CD4-positive, alpha-beta T cell treated with Interleukin-6 at 100 ng/mL for 8 hours (primary cell): ENCODE measurements around the gene JPT1.
"Not testable (repeated sequence)": the region's sequence is repeated elsewhere in the genome, so short reads cannot be mapped to it uniquely, and the experiment has no call there.

Experiments used
- DNase-seq: peaks from one replicate; pipeline ENCODE4 v3.0.0-alpha.2; 2020; ENCODE audit warnings: mixed read lengths, low spot score

The JPT1 gene, protein sequence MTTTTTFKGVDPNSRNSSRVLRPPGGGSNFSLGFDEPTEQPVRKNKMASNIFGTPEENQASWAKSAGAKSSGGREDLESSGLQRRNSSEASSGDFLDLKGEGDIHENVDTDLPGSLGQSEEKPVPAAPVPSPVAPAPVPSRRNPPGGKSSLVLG

DNA sequence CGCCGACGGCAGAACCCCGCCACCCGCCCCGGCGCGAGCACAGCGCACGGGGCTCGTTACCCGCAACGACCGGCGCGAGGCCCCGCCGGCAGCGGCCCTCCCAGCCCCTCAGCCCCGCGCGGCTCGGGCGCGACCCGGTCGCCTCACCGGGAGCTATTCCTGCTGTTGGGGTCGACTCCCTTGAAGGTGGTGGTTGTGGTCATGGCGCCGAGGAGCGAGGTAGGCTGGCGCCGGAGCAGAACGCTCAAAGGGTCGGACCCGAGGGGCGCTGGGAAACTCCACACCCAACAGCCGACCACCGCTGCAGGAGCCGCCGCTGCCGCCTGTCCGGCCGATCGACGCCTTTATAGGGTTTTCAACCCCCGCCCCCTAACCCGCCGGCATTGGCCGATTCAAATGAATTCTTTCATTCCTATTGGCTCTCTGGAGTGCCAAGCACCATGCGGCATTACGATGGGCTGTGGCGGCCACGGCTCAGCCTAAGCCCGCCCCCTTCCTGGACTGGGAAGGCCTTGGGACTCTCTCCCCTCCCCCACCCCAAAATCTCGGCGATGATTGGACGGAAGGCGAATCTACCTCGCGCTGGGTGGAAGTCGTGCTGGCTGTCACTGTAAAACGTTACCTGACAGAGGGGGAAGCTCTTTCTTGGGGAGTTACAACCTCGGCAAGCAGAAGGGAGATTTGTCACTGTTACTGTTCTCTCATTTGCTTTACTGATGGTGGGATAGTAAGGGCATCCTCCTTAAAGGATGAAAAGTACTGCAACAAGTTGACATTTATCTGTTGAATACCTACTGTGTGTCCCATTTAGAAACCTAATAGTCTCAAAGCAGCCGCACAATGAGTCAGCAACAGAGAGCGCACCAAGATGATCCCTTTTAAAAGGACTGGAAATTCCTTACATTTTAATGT is at the start of gene JPT1:
TSS of gene JPT1 (minus strand) at position 318 of the 912 bp plus-strand sequence. CDS start at position 203, 115 bp downstream.
- peak; percentile 99 for DNase-seq

DNA sequence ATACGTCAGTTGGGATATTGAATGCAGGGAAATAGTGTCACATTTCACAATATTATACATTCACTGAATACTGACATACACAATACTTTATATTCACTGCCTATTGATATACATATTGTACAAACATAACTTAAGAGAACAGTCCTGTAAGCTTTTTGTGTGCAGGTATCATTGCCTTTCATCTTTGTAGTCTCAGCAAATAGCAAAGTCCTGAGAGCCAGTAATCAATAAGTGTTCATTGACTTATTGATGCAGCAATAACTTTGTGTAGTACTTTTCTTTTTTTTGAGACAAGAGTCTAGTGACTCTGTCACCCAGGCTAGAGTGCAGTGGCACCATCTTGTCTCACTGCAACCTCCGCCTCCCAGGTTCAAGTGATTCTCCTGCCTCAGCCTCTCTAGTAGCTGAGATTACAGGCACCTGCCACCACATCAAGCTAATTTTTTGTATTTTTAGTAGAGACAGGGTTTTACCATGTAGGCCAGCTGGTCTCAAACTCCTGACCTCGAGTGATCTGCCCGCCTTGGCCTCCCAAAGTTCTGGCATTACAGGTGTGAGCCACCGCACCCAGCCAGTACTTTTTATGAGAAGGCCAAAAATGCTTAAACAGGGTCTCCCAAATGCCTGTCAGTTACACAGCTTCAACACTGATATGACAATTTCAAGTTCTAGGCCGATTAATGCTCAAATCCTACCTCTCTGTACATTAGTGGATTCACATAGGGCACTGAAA is 45.7 kb upstream of the JPT1 start:
- DNase-seq: no peak

DNA sequence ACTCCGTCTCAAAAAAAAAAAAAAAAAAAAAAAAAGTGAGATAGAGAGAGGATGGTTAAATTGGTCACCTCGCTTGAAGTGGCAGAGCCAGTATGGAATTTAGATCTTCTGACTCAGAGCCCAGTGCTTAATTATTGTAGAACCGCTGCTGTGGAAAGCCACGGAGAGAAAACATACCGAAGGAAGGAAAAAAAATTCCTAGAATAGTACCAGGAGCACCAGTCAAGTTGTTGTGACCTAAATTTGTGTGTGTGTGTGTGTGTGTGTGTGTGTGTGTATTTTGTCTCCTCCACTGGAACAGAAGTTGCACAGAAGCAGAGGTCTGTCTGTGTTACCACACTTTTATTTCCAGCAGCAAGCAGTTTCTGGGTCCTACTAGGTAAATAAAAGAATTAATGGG is 40.6 kb upstream of the JPT1 start:
- DNase-seq: no peak

DNA sequence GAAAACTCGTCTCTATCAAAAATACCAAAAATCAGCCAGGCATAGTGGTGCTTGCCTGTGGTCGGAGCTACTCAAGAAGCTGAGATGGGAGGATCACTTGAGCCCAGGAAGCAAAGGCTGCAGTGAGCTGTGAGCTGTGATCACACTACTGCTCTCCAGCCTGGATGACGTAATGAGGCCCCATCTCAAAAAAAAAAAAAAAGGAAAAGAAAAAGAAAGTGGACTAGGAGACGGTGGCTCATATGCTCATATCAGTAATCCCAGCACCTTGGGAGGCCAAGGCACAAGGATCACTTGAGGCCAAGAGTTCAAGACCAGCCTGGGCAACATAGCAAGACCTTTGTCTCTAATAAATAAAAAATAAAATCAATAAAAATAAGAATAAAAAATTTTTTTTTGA is 37.3 kb upstream of the JPT1 start:
- no peak for DNase-seq

DNA sequence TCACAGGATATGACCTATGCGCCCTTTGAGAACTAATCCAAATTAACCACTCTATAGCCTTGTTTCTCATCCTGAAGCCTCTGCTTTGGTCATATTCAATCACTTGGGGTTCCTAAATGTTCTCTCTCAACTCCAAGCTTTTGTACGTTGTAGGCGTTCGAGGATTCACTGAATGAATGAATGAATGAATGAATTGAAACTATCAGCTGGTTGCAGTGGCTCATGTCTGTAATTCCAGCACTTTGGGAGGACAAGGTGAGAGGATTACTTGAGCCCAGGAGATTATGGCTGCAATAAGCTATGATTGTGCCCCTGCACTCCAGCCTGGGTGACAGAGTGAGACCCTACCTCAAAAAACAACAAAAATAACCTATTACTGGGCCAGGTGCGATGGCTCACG is 34.3 kb upstream of the JPT1 start:
- DNase-seq: no peak

DNA sequence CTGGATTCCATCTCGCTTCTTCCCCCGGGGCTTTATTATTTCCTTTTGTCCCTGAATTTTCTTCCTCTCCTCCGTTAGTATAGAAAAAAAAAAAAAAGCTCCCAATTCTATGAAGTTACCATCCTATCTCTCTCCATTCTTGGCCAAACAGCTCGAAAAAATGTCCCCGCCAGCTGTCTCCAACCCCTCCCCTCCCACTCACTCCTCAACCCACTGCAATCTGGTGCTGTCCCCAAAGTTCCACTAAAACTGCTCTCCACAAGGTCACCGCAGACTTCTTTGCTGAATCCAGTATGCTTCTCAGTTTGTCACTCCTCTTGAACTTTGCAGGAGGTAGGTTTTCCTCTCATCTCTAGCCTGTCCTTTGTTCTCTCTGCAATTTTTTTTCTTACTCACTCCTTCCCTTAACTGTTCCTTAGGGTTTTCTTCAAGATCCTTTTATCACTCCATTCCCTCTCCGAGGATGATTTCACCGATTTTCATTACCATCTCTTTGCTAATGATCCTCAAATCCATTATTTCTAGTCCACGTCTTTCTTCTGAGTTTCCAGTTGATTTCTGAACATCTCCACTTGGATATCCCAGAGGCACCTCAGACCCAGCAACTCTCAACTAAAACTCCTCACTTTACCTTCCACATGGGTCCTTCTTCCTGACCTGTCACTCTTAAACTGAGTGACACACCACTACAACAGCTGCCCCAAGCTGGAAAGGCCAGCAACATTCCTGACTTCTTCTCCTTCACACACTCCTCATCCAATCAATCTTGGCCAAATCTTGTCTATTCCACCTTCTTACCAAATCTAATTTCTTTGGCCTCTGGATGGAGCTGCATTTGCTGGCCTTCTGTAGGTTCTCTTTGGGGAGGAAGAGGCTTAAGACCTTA is 29.9 kb upstream of the JPT1 start:
- no peak for DNase-seq

DNA sequence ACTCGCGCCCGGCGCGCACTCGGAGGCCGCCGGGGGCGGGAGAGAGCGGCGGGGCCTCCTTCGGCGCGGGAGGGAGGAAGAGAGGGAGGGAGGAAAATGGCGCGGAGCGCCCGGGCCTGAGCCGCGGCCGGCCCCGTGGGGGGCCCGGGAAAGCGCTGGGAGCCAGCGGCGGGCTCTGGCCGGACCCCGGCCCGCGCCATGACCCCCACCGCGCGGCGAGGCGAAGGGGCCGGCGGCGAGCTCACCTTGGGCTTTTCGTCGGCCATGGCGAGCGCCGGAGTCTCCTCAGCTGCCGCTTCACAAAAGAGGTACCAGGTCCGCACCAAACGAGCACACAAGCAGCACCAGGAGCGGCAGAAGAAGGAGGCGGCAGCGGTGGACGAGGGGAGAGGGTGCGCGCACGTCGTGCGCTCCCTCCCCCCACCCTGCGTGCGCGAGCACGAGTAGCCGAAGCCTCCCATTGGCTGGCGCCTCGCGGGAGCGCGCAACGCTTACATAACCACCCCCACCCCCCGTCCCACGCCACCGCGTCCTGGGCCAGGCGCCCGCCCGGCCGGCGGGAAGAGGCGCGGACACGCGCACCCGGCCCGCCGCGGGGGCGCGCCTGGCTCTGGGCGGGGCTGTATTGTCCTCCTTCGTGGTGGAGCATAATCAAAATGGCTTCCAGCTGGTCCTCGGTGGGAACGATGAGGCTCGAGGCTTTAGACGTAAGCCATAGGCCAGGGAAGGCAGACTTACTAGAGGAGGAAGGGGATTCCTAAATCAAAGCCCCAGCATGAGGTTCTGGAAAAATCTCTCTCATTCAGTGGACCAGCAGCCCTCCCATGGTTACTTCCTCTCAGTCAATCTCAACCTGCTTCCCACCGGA is 28.5 kb upstream of the JPT1 start, which contains the start of gene SUMO2:
TSS of gene SUMO2 (minus strand) at position 391 of the 868 bp plus-strand sequence. CDS start at position 266, 125 bp downstream.
- DNase-seq: peak; percentile 93

DNA sequence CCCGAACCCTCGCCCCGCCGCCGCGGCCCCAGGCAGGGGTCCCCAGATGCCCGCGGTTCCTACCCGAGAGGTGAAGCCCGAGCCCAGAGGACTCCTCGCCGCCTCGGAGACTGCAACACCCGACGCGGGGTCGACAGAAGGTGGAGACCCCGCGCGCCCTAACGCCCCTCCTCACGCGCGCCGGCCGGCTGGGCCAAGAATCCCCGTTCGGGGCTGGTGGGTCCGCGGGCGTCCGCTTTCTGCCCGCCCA is 27.9 kb upstream of the JPT1 start:
- DNase-seq: no peak

DNA sequence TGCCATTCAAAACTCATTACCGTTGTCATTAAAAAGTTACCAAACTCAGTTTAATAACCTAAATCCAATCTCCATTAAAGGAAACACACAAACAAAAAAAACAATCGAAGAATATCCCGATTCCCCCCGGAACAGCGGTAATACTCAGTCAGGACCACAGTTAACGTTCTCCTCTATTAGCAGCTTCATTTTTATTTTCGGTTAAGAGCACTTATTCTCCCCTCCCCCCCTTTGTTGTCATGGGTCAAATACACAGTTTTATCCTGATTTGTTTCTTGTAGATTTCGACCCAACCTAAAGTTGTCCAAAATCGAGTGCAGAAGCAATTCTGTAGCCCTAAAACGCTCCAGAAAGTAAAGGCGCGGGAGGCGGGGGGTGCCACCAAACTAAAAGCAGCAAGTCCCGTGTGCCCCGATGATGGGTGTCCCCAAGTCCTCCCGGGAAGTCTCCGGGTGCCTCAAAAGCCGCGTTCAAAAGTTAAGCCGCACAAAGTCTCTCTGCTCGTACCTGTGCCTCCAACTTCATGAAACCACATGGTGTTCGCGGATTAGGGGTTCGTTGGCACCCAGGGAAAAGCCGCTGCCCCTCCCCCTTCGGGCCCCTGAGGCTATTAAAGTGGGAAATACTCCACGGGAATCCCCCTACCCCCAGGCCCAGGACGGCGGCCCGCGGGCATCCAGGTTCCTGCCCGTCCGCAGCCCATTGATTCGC is 27.5 kb upstream of the JPT1 start:
- peak; percentile 15 for DNase-seq

DNA sequence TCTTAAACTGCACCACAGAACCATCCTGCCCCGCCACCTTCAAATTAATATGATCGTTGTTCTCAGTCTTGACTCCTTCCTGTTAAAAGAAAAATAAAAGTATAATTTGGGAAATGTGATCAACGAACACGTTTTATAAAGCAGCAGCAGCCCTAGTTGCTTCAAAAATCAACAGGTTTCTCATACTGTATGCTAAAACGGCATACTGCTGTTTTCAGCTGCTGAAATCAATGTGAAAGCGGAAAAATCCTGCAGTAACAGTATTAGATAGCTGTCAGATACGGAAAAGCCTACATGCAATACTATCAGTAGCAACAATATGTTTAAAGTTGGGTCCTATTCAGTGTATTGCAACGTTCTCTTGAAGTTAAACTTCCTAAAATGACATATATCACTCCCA is 26.8 kb upstream of the JPT1 start:
- DNase-seq: no peak

DNA sequence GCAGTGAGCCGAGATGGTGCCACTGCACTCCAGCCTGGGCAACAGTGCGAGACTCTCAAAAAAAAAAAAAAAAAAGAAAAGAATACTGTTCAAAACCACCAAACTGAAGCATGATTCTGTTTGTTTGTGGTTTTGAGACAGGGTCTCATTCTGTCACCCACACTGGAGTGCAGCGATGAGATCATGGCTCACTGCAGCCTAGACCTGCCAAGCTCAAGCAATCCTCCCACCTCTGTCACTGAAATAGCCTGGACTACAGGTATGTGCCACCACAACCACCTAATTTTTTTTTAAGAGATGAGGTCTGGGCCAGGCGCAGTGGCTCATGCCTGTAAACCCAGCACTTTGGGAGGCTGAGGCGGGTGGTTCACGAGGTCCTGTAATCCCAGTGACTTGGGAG is 24.1 kb upstream of the JPT1 start:
- no peak for DNase-seq

DNA sequence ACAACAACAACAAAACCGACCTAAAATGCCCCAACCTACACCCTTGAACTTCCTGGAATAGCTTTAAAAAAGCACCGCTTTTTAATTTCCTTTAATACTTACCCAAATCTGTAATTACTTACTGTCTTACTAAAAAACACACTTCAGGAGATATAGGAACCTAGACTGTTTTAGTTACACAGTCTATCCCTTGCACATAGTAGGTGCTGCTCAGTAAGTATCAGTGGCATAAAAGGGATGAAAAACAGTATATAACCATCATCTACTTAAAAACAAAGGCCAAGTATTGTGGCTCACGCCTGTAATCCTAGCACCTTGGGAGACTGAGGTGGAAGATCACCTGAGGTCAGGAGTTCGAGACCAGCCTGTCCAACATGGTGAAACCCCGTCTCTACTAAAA is 22.3 kb upstream of the JPT1 start:
- no peak for DNase-seq

DNA sequence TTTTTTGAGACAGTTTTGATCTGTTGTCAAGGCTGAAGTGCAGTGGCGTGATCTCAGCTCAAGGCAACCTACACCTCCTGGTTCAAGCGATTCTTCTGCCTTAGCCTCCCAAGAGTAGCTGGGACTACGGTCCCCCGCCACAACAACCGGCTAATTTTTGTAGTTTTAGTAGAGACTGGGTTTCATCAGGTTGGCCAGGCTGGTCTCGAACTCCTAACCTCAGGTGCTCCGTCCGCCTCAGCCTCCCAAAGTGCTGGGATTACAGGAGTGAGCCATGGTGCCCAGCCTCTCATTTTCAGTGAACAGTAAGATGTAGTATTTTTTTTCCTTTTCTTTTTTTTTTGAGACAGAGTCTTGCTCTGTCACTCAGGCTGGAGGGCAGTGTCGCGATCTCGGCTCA is 20.7 kb upstream of the JPT1 start:
- no peak for DNase-seq

DNA sequence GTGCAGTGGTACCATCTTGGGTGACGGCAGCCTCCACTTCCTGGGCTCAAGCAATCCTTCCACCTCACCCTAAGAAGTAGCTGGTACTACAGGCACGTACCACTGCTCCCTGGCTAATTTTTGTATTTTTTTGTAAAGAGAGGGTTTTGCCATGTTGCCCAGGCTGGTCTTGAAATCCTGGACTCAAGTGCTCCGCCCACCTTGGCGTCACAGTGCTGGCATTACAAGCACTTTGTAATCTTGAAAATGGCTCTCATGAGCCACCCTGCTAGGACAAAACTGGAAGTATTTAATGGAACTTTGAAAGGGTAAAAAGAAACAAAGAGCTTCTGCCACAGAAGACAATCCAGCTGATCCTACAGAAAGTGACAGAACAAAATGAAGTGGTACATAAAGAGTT is 19.2 kb upstream of the JPT1 start:
- DNase-seq: no peak

DNA sequence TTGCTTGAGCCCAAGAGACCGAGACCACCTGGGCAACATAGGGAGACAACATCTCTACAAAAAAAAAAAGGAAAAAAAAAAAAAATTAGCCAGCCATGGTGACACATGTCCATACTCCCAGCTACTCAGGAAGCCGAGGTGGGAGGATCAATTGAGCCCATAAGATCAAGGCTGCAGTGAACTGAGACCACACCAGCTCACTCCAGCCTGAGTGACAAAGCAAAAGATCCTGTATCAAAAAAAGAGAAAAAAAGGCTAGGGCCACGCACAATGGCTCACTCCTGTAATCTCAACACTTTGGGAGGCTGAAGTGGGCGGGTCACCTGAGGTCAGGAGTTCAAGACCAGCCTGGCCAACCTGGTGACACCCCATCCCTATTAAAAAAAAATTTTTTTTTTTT is 14.7 kb upstream of the JPT1 start:
- no peak for DNase-seq

DNA sequence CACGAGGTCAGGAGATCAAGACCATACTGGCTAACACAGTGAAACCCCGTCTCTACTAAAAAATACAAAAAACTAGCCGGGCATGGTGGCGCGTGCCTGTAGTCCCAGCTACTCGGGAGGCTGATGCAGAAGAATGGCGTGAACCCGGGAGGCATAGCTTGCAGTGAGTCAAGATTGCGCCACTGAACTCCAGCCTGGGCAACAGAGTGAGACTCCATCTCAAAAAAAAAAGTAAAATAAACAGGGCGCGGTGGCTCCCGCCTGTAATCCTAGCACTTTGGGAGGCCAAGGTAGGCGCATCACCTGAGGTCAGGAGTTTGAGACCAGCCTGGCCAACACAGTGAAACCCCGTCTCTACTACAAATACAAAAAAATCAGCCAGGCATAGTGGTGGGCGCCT is 10.3 kb upstream of the JPT1 start:
- DNase-seq: not testable (repeated sequence)

DNA sequence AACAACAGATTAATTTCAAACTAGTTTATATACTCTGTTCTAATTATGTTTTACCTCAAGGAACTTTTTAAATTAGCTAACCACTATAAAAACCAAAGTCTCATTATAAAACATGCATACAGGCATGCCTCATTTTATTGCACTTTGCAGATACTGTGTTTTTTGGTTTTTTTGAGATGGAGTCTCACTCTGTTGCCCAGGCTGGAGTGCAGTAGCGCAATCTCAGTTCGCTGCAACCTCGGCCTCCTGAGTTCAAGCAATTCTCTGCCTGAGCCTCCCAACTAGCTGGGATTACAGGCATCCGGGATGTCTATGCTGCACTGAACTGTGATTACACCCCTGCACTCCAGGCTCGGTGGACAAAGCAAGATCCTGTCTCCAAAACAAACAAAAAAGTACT is 8.8 kb upstream of the JPT1 start:
- DNase-seq: no peak

DNA sequence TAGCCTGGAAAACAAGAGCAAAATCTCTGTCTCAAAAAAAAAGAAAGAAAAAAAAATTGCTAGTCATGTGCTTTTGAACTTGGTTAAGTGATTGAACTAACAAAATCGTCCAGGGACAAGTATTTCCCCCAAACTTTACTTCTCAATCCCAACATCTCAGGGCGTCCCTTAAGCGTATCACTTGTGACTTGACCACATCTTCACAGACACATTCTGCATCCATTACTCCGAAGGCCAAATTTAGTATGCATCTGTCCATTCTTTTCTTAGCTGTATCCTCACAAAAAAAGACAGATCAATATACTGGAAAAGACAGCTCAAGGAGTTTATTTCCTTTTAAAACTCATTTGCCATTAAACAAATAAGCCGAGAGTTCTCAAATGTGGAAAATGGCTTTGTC is 5.9 kb upstream of the JPT1 start:
- no peak for DNase-seq

DNA sequence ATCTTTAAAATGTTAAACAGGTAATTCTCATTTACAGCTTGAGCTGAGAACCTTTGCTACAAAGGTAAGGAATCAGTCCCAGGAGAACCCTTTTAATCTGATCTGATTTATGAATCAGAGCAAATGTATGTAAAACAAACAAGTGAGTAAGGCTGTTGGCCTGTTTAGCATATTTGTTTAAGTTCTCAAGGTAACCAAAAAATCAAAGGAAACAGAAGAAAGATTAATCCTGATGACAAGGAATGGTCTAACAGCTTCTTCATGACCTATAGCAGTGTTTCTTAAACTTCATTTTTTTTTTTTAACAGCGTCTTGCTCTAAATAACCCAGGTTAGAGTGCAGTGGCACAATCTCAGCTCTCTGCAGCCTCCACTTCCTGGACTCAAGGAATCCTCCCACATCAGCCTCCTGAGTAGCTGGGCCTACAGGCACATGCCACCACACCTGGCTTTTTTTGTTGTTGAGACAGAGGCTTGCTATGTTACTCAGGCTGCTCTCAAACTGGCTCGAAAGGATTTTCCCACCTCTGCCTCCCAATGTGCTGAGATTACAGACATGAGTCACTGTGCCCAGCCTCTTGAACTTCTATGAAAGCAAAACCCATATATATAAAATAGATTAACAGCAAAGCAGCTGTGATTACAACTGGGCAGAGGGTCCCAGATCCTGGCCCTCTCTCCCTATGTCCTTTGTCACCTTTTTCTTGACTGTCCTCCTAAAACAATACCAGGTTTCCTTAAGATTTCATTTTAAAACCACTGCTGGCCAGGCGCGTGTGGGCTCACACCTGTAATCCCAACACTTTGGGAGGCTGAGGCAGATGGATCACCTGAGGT is 5.1 kb upstream of the JPT1 start:
- no peak for DNase-seq

DNA sequence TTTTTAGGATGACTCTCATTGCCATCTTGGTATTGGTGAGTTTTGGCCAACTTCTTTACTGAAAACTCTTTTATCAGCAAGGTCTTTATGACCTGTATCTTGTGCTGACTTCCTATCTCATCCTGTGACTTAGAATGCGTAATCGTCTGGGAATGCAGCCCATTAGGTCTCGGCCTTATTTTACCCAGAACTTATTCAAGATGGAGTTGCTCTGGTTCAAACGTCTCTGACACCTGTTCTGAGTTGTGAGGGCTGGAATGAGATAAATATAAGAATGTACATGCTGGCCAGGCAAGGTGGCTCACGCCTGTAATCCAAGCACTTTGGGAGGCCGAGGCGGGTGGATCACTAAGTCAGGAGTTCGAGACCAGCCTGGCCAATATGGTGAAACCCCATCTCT is 4.2 kb upstream of the JPT1 start:
- not testable (repeated sequence) for DNase-seq
